ENCODE data around the gene ANKRD13D.
A peak's percentile ranks its signal among the peaks of the same experiment; 100 is the strongest.

The ANKRD13D gene

DNA sequence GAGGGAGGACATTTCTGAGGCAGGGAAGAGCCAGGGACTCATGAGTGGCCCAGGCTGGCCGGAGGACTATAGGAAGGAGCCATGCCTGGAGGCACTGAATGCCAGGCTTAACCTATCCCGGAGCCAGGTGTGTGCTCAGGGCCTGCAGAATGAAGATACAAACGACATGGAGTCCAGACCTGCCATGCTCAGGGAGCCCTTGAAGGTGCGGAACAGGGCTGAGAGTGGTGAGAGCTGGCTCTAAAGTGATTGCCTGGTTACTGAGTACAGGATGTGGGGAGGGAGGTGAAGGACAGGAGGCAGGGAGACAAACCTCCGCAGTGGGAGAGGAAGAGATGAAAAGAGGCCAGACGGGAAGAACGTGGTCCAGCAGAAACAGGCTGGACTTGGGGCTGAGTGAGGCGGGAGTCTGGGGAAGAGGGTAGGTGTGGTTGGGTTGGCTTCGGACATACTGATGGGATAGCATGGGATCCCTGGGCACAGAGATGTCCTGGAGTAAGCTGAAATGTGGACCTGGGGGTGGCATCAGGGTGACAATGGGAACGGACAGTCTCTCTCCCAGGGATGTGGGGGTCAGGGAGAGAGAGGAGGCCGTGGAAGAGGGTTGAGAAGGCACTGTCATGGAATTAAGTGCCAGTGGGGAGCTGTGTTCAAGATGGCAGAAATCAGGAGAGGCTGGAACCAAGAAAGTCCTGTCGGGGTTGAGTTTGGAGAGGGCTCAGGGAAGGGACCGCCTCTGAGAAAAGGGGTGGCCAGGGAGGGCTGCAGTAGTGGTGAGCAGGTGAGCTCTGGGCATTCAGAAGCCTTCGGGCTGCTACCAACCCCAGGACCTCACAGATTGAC is 1.5 kb upstream of the ANKRD13D start:
- DNase-seq, result no peak

DNA sequence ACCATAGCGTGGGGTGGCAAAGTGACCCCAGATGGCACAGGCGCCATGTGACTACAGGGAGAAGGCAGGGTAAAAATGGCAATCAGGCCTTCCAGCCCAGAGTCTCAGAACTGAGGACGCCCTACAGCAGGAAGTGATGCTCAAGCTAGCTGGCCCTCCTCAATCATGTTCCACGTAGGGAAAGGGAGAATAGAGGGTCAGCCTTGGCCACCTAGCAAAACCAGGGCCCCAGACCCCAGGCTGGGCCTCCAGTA is 978 bp upstream of the ANKRD13D start:
- no peak for DNase-seq

DNA sequence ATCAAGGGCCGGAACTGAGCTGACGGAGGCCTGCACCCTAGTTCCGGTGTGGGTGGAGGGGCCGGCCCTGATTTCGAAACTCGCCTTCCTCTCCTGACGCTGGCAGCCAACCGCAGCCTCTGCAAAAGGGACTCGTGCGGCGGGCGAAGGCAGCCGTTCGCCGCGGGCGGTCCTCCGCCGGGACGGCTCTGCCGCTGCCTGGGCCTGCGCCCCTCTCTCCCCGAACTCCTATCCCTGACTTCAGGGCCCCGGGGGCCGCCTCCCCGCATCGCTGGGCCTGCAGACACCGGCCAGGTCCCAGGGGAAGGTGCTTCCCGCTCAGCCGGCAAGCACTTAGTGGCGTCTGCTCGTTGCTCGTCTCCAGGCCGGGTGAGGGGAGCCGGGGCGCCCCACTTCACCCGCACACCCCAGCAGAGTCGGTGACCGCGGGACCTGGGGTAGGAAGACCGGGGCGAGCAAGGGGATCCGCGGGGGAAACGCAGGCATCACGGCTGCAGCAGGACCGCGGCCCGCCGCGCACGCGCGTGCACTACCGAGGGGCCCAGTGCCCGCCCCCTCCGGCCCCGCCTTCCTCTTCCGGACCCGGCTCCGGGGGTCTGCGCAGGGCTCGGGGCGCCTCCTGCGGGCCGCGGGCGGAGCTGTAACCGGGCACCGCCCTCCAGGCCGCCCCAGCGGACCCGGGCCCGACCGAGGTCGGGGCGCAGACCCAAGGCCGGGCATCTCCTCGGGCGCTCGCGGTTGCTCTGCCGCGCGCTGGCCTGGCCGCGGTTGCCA is 464 bp upstream of the ANKRD13D start:
- peak; percentile 90 for DNase-seq

DNA sequence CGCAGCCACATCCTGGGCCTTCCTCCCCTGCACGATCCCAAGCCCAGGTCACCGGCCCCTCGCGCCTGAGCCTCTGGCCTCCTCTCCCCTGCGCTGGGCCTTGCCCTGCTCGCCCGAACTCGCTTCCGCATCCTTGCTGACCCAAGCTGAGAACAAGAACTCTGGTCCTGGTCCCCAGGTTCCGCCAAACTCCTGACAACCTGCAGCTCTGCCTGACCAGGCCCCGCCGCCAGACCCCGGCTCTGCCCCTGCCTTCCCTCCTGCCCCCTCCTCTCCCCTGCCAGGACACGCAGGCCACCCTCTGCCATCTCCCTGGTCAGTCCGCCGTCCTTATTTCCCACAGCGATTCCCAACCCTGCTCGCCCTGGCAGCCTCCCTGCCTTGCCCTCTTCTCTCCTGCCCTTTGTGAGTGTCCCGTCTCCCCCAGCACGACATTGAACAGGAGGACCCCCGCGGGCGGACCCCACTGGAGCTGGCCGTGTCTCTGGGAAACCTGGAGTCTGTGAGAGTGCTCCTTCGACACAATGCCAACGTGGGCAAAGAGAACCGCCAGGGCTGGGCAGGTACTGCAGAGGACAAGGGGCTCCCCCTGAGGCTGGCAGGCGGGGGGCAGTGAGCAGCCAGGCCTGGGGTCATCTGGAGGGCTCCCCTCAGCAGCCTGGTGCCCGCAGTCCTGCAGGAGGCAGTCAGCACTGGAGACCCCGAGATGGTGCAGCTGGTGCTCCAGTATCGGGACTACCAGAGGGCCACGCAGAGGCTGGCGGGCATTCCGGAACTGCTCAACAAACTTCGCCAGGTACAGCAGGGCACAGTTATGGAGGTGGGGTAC is 762 bp downstream of the ANKRD13D start:
- peak; percentile 42 for DNase-seq

DNA sequence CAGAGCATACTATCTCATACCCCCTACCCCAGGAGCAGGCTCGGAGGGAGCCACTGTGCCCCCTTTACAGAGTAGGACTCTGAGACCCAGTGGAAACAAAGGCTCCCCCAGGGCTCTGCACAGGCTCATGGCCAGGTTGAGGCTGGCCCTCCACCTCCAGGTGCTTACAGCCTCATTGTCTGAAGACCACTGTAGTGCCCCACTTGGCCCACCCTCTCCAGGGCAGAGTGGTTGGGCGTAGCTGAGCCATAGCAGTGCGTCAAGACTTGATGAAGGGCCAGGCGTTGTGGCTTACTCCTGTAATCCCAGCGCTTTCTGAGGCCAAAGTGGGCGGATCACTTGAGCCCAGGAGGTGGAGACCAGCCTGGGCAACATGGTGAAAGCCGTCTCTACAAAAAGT is 1.7 kb downstream of the ANKRD13D start:
- no peak for DNase-seq

DNA sequence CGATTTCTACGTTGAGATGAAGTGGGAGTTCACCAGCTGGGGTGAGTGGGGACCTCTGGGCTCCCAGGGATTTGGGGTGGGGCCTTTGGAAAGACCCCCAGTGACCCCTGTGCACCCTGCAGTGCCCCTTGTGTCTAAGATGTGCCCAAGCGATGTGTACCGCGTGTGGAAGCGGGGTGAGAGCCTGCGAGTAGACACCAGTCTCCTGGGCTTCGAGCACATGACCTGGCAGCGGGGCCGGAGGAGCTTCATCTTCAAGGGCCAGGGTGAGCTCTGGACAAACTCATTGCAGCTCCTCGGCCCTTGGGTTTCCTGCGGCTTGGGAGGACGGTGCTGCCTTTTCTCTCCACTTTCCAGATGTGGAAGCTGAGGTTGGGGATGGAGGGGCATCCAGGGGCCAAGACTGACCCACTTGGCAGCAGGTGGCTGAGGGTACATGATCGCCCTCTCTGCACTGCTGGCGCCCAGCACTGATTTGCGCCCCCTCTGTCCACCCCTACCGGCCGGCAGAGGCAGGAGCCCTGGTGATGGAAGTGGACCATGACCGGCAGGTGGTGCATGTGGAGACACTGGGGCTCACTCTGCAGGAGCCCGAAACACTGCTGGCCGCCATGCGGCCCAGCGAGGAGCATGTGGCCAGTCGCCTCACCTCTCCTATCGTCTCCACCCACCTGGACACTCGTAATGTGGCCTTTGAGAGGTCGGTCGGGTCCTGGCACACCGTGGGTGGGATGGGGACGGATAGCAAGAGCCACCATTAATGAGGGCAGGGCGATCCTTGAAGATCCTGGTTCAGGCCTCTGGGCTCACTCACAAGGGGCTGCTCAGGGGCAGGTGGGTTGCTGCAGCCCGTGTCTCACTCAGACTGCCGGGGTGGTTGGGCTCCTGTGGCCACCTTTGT is 2.6 kb downstream of the ANKRD13D start:
- no peak for DNase-seq

DNA sequence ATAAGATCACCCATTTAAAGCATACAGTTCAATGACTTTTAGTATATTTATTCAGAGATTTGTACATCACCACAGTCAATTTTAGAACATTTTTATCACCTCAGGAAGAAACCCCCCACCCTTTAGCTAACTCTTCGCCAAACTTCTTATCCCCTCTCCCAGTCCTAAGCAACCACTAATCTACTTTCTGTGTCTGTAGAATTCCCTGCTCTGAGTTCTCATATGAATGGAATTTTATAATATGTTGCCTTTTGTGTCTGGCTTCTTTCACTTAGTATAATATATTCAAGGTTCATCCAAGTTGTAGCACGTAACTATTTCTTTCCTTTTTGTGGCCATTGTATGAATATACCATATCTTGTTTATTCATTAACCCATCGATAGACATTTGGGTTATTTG is 3.6 kb downstream of the ANKRD13D start:
- DNase-seq, result no peak

DNA sequence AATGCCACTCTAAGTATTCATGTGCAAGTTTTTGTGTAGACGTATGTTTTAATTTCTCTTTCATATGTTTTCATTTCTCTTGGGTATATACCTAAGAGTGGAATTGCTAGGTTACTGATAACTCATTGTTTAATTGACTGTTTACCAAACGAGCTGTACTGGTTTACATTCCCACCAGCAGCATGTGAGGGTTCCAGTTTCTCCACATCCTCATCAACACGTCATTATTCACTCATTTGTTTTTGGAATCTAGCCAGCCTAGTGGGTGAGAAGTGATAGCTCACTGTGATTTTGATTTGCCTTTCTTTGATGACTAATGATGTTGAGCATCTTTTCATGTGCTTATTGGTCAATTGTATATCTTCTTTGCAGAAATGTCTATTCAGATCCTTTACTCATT is 4.0 kb downstream of the ANKRD13D start:
- peak; percentile 72 for DNase-seq

DNA sequence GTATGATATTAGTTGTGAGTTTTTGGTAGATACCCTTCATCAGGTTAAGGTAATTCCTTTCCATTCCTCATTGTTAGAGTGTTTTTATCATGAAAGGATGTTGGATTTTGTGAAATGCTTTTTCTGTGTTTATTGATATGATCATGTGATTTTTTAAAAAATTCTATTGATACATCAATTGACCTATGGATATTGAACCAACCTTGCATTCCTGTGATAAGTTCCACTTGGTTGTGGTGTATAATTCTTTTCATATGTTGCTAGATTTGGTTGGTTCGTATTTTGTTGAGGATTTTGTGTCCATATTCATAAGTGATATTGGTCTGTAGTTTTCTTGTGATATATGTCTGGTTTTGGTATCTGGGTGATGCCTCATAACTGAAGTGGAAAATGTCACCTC is 6.7 kb downstream of the ANKRD13D start:
- no peak for DNase-seq

DNA sequence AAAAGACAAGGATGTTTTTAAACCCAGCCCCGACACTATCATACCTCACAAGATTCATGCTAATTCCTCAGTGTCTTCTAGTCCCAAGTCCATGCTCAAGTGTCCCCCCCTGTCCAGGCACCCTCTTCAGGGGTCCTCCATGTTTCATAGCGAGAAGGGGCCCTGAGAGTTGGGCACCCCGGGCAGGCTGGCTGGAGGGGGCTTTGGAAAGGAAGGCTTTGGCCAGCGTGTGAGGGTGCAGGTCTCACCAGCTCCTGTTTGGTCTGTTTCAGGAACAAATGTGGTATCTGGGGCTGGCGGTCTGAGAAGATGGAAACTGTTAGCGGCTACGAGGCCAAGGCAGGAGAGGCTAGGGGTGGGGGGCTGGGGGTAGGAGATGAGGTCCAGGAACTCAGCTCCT is 9.7 kb downstream of the ANKRD13D start:
- DNase-seq, result no peak

DNA sequence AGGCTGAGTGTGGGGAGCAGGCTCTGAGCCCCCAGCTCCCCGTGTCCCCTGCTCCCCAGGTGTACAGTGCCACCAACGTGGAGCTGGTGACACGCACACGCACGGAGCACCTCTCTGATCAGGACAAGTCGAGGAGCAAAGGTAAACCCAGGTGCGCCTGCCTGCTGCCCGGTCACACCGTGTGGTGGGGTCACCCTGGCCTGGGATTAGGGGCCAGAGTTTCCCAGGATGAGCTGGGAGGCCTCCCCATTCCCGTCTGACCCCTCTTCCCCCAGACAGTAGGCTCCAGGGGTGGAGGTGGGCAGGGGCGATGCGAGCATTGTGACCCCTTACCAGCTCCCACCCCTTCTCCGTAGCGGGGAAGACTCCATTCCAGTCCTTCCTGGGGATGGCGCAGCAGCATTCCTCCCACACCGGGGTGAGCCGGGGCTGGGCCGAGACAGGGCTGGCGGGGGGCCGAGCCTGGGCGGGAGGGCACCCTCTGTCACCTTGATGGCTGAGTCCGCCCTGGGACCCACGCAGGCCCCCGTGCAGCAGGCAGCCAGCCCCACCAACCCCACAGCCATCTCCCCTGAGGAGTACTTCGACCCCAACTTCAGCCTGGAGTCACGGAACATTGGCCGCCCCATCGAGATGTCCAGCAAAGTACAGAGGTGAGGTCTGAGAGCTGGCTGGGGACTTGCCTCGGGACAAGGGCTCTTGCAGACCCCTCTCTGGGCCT is 10.5 kb downstream of the ANKRD13D start:
- DNase-seq, result no peak

DNA sequence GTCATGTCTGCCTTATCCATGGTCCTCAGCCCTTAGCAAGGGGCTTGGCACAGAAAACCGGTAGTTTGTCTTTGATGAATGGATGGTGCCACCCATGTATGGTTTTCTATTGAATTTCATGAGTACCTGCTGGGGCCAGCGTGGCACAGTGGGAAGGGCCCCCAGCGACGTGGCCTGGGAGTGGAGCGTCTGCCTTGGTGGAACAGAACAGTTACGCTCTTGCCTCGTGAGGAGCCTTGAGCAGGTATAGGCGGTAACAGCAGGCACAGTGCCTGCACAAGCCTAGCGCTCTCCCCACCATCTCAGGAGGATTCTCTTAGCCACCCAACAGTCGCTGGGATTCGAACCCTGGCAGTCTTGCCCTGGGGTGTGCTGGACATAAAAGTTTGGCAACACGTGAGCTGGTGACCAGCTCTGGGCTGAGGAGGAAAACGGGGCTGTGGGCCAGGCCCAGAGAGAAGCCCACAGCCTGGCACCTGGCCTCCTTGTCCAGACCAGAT is 11.2 kb downstream of the ANKRD13D start:
- no peak for DNase-seq

DNA sequence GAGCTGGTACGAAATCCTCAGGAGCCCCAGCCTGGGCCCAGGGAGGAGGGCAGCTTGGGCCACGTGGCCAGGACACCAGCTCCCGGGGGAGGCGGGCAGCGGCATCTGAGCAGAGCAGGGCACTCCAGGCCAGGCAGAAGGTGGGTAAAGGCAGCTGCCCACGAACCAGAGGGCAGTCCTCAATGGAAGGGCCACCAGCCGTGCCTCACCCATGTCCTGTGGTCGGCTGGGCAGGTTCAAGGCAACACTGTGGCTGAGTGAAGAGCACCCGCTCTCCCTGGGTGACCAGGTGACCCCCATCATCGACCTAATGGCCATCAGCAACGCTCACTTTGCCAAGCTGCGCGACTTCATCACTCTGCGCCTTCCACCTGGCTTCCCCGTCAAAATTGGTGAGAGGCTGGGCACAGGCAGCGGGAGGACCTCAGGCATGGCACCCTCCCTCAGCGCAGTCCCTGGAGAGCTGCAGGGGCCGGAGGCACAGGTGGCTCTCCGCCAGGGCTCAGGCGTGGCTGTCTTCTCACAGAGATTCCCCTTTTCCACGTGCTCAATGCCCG is 11.7 kb downstream of the ANKRD13D start:
- DNase-seq, result no peak

DNA sequence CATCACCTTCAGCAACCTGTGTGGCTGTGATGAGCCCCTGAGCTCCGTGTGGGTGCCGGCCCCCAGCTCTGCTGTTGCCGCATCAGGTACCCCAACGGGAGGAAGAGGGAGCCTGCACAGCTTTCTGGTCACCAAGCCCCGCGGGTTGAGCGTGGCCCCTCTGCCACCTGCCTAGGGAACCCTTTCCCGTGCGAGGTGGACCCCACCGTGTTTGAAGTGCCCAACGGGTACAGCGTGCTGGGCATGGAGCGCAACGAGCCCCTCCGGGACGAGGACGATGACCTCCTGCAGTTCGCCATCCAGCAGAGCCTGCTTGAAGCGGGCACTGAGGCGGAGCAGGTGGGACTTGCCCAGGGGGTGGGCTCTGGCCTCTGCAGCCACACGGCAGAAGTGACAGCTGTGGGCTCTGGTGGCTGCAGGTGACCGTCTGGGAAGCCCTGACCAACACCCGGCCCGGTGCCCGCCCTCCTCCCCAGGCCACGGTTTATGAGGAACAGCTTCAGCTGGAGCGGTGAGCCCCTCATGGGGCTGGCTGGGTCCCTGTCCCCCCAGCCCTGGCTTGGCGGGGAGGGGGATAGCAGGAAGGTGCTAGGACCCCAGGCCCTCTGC is 12.3 kb downstream of the ANKRD13D start:
- DNase-seq, result no peak

DNA sequence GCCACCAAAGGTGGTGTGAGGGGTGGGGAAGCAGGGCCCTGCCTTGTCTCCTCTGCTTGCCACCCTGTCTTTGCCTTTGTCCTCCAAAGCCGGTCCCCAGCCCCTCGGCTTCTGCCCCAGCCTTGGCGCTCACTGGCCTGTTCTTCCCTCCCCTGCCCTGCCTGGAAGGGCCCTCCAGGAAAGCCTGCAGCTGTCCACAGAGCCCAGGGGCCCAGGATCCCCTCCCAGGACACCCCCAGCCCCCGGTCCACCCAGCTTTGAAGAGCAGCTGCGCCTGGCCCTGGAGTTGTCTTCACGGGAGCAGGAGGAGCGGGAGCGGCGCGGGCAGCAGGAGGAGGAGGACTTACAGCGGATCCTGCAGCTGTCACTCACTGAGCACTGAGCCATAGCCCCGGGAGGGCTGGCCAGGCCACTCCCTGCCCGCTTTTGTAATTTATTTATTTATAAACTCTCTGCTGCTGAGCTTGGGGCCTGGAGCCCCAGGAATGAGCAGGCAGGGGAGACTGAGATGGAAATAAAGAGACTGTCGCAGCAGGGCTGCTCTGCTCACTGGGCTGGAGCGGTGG is 12.9 kb downstream of the ANKRD13D start:
- no peak for DNase-seq

DNA sequence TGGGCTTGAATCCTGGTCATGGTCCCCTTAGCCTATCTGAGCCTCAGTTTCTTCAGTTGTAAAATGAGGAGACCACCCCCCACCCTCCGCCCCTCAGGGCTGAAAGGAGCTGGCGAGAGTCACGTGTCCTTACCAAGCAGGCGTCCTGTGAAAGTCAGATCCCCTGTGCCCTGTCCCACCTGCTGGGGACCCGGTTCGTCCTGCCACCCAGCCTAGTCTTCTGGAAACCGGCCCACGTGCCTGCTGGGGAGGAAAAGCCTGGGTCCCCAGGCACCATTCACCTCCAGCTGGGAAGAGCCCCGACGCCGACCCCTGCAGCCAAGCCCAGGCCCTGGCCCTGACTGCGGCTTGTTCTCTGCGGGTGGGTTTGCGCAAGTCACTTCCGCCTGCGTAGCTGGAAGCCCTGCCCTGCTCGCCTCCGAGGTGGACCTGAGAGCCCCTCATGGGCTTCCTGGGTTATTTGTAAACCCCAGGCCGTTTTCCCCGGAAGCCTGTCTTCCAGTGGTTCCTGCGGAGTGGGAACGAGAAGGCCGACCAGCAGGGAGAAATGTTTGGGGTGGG is 13.5 kb downstream of the ANKRD13D start:
- no peak for DNase-seq

DNA sequence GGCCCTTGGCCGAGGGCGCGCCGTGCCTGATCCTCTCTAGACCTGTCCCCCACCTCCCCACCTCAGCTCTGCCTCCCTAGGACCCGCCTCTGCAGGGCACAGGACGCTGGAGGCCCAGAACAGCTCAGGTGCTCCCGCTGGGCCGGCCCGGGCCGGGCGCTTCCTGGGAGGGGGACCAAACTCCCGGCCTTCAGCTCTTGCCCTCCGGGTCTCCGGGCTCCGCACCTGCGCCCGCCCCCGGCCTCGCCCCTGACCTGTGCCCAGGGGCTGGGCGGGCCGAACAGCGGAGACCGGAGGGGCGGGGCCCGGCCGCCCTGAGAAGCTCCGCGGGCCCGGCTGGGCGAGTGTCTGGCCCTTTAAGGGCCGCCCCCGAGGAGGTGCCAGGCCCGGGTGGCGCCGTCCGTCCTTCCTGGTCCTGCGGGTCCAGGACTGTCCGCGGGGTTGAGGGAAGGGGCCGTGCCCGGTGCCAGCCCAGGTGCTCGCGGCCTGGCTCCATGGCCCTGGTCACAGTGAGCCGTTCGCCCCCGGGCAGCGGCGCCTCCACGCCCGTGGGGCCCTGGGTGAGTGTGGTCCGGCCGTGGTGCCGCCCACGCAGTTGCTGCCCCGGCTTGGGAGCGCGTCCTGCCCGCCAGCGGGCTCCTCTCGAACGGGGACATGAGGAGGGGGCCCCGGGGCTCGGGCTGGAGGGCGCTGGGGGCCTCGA is 14.2 kb downstream of the ANKRD13D start, which contains the start of gene SSH3:
Gene SSH3 (plus strand): TSS at position 399 of the 703 bp plus-strand sequence. CDS start 96 bp downstream, at position 495.
- peak; percentile 68 for DNase-seq

DNA sequence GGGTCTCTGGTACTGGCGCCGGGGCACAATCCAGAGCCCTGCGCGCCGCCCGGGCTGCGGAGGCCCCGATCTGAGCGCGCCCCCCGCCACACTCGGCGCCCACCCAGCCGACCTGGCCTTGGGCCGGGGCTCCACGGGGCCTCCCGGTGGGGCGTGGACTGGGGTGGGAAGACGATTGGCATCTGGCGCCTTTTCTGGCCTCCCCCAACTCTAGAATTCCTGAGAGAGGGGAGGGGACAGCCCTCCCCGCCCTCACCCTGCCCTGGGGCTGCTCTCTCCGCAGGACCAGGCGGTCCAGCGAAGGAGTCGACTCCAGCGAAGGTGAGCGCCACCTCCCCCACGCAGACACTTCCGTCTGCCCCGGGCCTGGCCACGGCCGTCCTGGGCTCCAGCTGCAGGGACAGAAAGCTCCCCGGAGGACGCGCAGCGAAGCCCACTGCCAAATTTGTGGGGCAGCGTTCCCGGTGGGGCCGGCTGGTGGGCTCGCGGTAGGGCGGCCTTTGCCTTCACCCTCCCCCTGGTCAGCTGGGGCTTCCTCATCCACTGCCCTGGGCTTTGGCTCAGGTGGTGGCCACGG is 14.8 kb downstream of the ANKRD13D start:
- DNase-seq, result peak; percentile 33

DNA sequence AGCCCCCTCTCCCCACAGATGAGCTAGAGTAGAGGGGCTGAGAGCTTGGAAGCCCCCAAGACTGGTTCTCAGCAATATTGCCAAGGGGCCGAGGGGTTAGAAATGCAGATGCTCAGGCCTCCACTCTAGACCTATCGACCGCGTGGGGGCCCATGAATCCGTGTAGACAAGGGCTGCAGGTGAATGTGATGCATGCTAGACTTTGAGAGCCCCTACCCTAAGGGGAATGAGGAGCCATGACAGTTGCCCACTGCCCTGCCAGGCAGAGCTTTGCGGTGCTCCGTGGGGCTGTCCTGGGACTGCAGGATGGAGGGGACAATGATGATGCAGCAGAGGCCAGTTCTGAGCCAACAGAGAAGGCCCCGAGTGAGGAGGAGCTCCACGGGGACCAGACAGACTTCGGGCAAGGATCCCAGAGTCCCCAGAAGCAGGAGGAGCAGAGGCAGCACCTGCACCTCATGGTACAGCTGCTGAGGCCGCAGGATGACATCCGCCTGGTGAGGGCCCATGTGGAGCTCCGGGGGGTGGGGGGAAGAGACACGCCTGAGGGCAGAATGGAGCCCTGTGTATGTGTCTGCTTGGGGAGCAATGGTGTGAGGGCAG is 15.5 kb downstream of the ANKRD13D start:
- DNase-seq, result no peak

Data from EL (cell line).